Neuronal stem cell (in vitro differentiated cells): ENCODE measurements around the gene CDKN1A.
A peak's percentile ranks its signal among the peaks of the same experiment; 100 is the strongest.

Source experiments
- DNase-seq: peaks from one replicate; pipeline ENCODE4 v3.0.0-alpha.2; 2013; ENCODE audit warnings: low spot score
- H2AFZ ChIP-seq: one replicate; pipeline ENCODE4 v1.6.1; 2013; ENCODE audit warnings: mild to moderate bottlenecking, low read length, inconsistent platforms
- H2AK5ac ChIP-seq: 2 replicates; pipeline ENCODE4 v1.6.1; 2013; ENCODE audit warnings: low read depth, mild to moderate bottlenecking, inconsistent platforms, low read length, moderate library complexity, mixed read lengths
- H2BK120ac ChIP-seq: 2 replicates; pipeline ENCODE4 v1.6.1; 2013; ENCODE audit warnings: low read depth, mild to moderate bottlenecking, inconsistent platforms, low read length, moderate library complexity, mixed read lengths
- H2BK12ac ChIP-seq: one replicate; pipeline ENCODE4 v1.6.1; 2013; ENCODE audit warnings: low read length, inconsistent platforms
- H2BK15ac ChIP-seq: 2 replicates; pipeline ENCODE4 v1.6.1; 2013; ENCODE audit warnings: mild to moderate bottlenecking, low read length, inconsistent platforms, mixed read lengths
- H2BK5ac ChIP-seq: one replicate; pipeline ENCODE4 v1.6.1; 2013; ENCODE audit warnings: inconsistent platforms, mild to moderate bottlenecking, low read length, moderate library complexity
- H3K14ac ChIP-seq: one replicate; pipeline ENCODE4 v1.6.1; 2013; ENCODE audit warnings: low read length, inconsistent platforms
- H3K18ac ChIP-seq: 2 replicates; pipeline ENCODE4 v1.6.1; 2013; ENCODE audit warnings: low read length, inconsistent platforms
- H3K23ac ChIP-seq: 2 replicates; pipeline ENCODE4 v1.6.1; 2013; ENCODE audit warnings: low read depth, mild to moderate bottlenecking, mixed read lengths, low read length, inconsistent platforms; ENCODE audit not compliant: poor library complexity
- H3K27ac ChIP-seq: replicated peaks from 3 replicates; pipeline ENCODE4 v1.5.1; 2013; ENCODE audit warnings: low read length, inconsistent platforms
- H3K27me3 ChIP-seq, 3 experiments: 2 replicates each; pipeline ENCODE4 v1.6.1; 2013; ENCODE audit warnings: low read length in 3 of 3, mild to moderate bottlenecking in 2 of 3, inconsistent platforms in 1 of 3, low read depth in 1 of 3, mixed read lengths in 1 of 3, moderate library complexity in 1 of 3; ENCODE audit not compliant: control insufficient read depth in 3 of 3, insufficient read depth in 3 of 3
- H3K36me3 ChIP-seq, 2 donors: replicated peaks in 1 of 2; 2 replicates each; pipeline ENCODE4 v1.6.1; 2013; ENCODE audit warnings: low read length in 2 of 2; ENCODE audit not compliant: control insufficient read depth in 2 of 2, insufficient read depth in 2 of 2
- H3K4ac ChIP-seq: 2 replicates; pipeline ENCODE4 v1.6.1; 2013; ENCODE audit warnings: inconsistent platforms, mild to moderate bottlenecking, low read length, moderate library complexity
- H3K4me1 ChIP-seq, 2 donors: 1 replicate in 1 of 2; 2 replicates in 1 of 2; pipeline ENCODE4 v1.6.1; 2013; ENCODE audit warnings: low read length in 2 of 2, low read depth in 1 of 2; ENCODE audit not compliant: control insufficient read depth in 2 of 2, insufficient read depth in 1 of 2
- H3K4me2 ChIP-seq: one replicate; pipeline ENCODE4 v1.6.1; 2013; ENCODE audit warnings: mild to moderate bottlenecking, low read length, inconsistent platforms; ENCODE audit not compliant: insufficient read depth, poor library complexity, severe bottlenecking
- H3K4me3 ChIP-seq, 2 donors: 2 replicates each; pipeline ENCODE4 v1.5.1; 2013; ENCODE audit warnings: low read length in 2 of 2, mild to moderate bottlenecking in 2 of 2, inconsistent platforms in 1 of 2, moderate library complexity in 1 of 2
- H3K79me1 ChIP-seq: one replicate; pipeline ENCODE4 v1.6.1; 2013; ENCODE audit warnings: low read depth, mild to moderate bottlenecking, inconsistent platforms, low read length, moderate library complexity
- H3K9ac ChIP-seq: one replicate; pipeline ENCODE4 v1.6.1; 2013; ENCODE audit warnings: mild to moderate bottlenecking, low read depth, low read length, inconsistent platforms; ENCODE audit not compliant: poor library complexity
- H3K9me3 ChIP-seq, 2 donors: replicated peaks in 1 of 2; 2 replicates each; pipeline versions ENCODE3 to v1.6.1; 2013; ENCODE audit warnings: low read length in 2 of 2, mild to moderate bottlenecking in 2 of 2, inconsistent platforms in 1 of 2, low read depth in 1 of 2, mixed read lengths in 1 of 2, moderate library complexity in 1 of 2; ENCODE audit not compliant: control insufficient read depth in 2 of 2, insufficient read depth in 1 of 2
- H4K8ac ChIP-seq: one replicate; pipeline ENCODE4 v1.6.1; 2013; ENCODE audit warnings: low read depth, mild to moderate bottlenecking, inconsistent platforms, low read length, moderate library complexity
- H4K91ac ChIP-seq: one replicate; pipeline ENCODE4 v1.6.1; 2013; ENCODE audit warnings: low read length, low read depth, mild to moderate bottlenecking, inconsistent platforms; ENCODE audit not compliant: poor library complexity
- WGBS, 2 donors: extraction: QIAGEN DNeasy Blood & Tissue Kit; methylation state at CpG; one replicate each; pipeline ENCODE4 v1.1.7; 2013; ENCODE audit warnings: missing lambda C conversion rate in 2 of 2, mixed read lengths in 1 of 2; ENCODE audit not compliant: insufficient read length in 2 of 2, insufficient replicate concordance in 1 of 2; ENCODE audit errors: extremely low coverage in 2 of 2; 5-methylcytosine and 5-hydroxymethylcytosine counted together

CDKN1A gene

DNA sequence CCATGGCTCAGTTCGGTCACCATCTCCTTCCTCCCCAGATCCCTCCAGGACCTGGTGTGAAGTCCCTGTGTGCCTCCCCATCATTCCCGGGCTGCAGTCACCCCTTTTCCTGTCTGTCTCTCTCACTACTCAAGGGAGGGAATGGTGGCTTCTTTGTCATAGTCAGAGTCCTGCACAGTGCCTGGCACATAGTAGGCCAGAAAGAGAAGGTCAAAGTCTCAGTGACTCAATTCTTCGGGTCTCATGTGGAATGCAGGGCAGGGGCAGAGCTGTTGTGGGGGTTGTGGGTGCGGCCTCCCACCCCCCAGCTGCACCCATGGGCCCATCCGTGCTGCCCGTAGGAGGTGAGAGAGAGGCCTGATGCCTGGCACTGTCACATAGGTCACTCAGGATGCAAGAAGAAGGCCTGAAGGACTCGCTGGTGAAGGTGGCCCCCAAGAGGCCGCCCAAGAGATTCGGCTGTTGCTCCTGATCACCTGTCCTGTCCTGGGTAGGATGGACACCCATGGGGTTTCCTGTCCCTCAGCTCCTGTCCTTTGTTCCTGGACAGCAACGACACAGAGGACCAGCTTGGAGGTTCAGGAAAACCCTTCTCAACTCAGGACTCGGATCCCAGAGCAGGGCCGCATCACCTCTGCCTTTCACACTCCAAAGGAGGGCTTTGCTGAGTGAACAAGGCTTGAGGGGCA, 53.3 kb downstream of the CDKN1A start:
- H3K27ac ChIP-seq = no peak overlapping the region
- no peak overlapping the region for H2AFZ ChIP-seq
- WGBS, 2 donors = no CpG with 5 or more reads among the region's 12 CpGs
- no peaks in the 10 kb centered on the region for H3K79me1 ChIP-seq
- no peak overlapping the region for H2BK12ac ChIP-seq
- no peak overlapping the region for H2BK5ac ChIP-seq
- DNase-seq = no peak
- H2BK15ac ChIP-seq = no peak overlapping the region
- H3K4me3 ChIP-seq = no peak overlapping the region
- no peaks in the 10 kb centered on the region for H3K36me3 ChIP-seq
- peak overlapping the region; percentile 56 for H2AK5ac ChIP-seq
- H3K23ac ChIP-seq = no peak overlapping the region
- peak overlapping the region; percentile 32 for H3K18ac ChIP-seq
- H3K9me3 ChIP-seq = no peaks in the 10 kb centered on the region
- no peak overlapping the region for H3K4ac ChIP-seq
- H4K91ac ChIP-seq = no peak overlapping the region
- no peak overlapping the region for H3K4me2 ChIP-seq
- no peak overlapping the region for H3K14ac ChIP-seq
- H3K4me1 ChIP-seq = peaks cover 2 to 9% of the 10 kb centered on the region in 2 donors
- H2BK120ac ChIP-seq = no peak overlapping the region
- no peak overlapping the region for H3K9ac ChIP-seq
- peaks cover 0 to 36% (median 0%) of the 10 kb centered on the region in 3 experiments for H3K27me3 ChIP-seq
- peak overlapping the region; percentile 70 for H4K8ac ChIP-seq

DNA sequence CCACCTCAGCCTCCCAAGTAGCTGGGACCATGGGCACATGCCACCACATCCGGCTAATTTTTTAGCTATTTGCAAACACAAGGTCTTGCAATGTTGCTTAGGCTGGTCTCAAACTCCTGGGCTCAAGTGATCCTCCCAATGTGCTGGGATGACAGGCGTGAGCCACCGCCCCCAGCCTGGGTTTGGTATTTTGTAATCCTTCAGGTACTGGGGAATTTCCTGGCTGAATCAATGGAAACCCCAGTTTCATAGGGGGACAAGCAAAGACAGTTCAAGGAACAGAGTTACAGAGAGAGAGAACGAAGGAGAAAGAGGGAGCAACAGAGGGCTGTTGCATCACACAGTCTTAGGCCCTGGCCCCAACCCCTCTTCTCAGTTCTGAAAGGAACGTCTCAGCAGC, 54.8 kb downstream of the CDKN1A start:
- Histone ChIP-seq H3K36me3 (no peaks in the 10 kb centered on the region), H3K4me1 (peaks cover 2 to 6% of the 10 kb centered on the region in 2 donors), H3K79me1 (no peaks in the 10 kb centered on the region), H3K4me3 (no peak overlapping the region), H3K9ac (no peak overlapping the region), H2AFZ (no peak overlapping the region), H2BK12ac (no peak overlapping the region), H3K4me2 (no peak overlapping the region), H2AK5ac (no peak overlapping the region), H2BK5ac (no peak overlapping the region), H3K18ac (no peak overlapping the region), H2BK15ac (no peak overlapping the region), H3K9me3 (no peaks in the 10 kb centered on the region), H4K91ac (no peak overlapping the region), H3K23ac (no peak overlapping the region), H2BK120ac (no peak overlapping the region), H4K8ac (no peak overlapping the region), H3K27me3 (peaks cover 0 to 47% (median 0%) of the 10 kb centered on the region in 3 experiments), H3K27ac (no peak overlapping the region), H3K14ac (no peak overlapping the region), H3K4ac (no peak overlapping the region)
- no CpG with 5 or more reads among the region's 5 CpGs for WGBS, 2 donors
- no peak for DNase-seq

DNA sequence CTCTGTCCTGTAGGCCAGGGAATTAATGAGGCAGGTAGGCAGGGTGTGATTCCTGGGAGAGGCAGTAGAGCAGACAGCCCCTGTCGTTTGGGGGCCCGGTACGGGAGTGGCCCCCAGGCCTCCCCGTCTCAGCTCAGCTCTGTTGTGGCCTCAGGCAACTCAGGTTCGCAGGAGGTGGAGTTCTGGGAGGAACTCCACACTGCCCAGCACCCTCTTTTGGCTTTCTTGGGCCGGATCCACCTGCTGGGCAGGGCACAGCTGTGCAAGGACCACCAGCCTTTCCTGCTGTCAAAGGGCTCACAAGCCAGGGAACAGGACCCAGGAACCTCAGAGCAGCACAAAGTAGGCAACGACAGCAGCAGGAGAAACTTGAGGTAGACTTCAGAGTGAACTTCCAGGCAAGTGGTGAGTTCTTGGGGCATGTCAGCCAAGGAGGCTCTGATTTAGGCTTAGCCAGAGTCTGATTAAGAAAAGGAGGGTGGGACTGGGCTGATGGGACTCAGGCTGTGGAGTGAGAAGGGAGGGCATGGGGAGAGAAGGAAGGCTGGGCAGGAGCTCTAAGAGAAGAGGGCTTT, 56.1 kb downstream of the CDKN1A start:
- H3K4me1 ChIP-seq = peaks cover 2 to 6% of the 10 kb centered on the region in 2 donors
- no peak overlapping the region for H2AK5ac ChIP-seq
- H2BK15ac ChIP-seq = no peak overlapping the region
- H3K27me3 ChIP-seq = peaks cover 0 to 58% (median 0%) of the 10 kb centered on the region in 3 experiments
- H3K4ac ChIP-seq = no peak overlapping the region
- no peak overlapping the region for H3K14ac ChIP-seq
- no peak overlapping the region for H3K23ac ChIP-seq
- no peak overlapping the region for H2AFZ ChIP-seq
- no peak overlapping the region for H3K4me2 ChIP-seq
- H4K8ac ChIP-seq = no peak overlapping the region
- H2BK5ac ChIP-seq = no peak overlapping the region
- no CpG with 5 or more reads among the region's 7 CpGs for WGBS, 2 donors
- H3K9me3 ChIP-seq = no peaks in the 10 kb centered on the region
- no peak overlapping the region for H3K9ac ChIP-seq
- no peak overlapping the region for H4K91ac ChIP-seq
- no peak overlapping the region for H3K4me3 ChIP-seq
- no peak for DNase-seq
- H2BK120ac ChIP-seq = no peak overlapping the region
- H3K27ac ChIP-seq = no peak overlapping the region
- no peaks in the 10 kb centered on the region for H3K36me3 ChIP-seq
- no peaks in the 10 kb centered on the region for H3K79me1 ChIP-seq
- no peak overlapping the region for H3K18ac ChIP-seq
- no peak overlapping the region for H2BK12ac ChIP-seq

GRCh38 chr6:36735110-36736071, 56.9 kb downstream of the CDKN1A start:
- no peak overlapping the region for H3K27ac ChIP-seq
- H3K18ac ChIP-seq = no peak overlapping the region
- no peak overlapping the region for H2BK5ac ChIP-seq
- H3K9me3 ChIP-seq = no peaks in the 10 kb centered on the region
- H2AFZ ChIP-seq = peak overlapping the region; percentile 70
- no peak overlapping the region for H2BK15ac ChIP-seq
- no peak overlapping the region for H3K9ac ChIP-seq
- no peak overlapping the region for H4K91ac ChIP-seq
- H4K8ac ChIP-seq = no peak overlapping the region
- no peak overlapping the region for H3K4me2 ChIP-seq
- DNase-seq = no peak
- H3K14ac ChIP-seq = no peak overlapping the region
- peaks cover 0 to 62% (median 0%) of the 10 kb centered on the region in 3 experiments for H3K27me3 ChIP-seq
- no peaks in the 10 kb centered on the region for H3K36me3 ChIP-seq
- no peak overlapping the region for H2BK120ac ChIP-seq
- no peak overlapping the region for H3K4me3 ChIP-seq
- no CpG with 5 or more reads among the region's 24 CpGs for WGBS, 2 donors
- H3K79me1 ChIP-seq = no peaks in the 10 kb centered on the region
- H2AK5ac ChIP-seq = no peak overlapping the region
- no peak overlapping the region for H3K23ac ChIP-seq
- no peak overlapping the region for H2BK12ac ChIP-seq
- H3K4me1 ChIP-seq = peaks cover 2 to 6% of the 10 kb centered on the region in 2 donors
- no peak overlapping the region for H3K4ac ChIP-seq
